IMR-90 (cell line): ENCODE measurements around the gene RIT1.

Experiments
- CTCF ChIP-seq: conservative IDR thresholded peaks from 2 replicates; pipeline ENCODE4 v1.5.1; 2012; ENCODE audit warnings: mild to moderate bottlenecking, low read depth, low read length, improper control_type of control experiment
- POLR2A ChIP-seq: IDR thresholded peaks from 2 replicates; pipeline ENCODE4 v1.6.1; 2012; ENCODE audit warnings: mild to moderate bottlenecking, low read depth, low read length
- USF2 ChIP-seq: fragments of 150-350 bp; IDR thresholded peaks from 2 replicates; pipeline ENCODE4 v1.6.1; 2017; ENCODE audit warnings: mild to moderate bottlenecking, antibody characterized with exemption, low read length, low read depth

- TF ChIP-seq CTCF (no peak), USF2 (no peak), POLR2A (no peak)
These were observed 23.9 kb upstream of the RIT1 start for GRCh38 chr1:155934936-155935590.
